ENCODE results near the gene TIMM21. TPM values are rescaled to one million over a fixed set of nuclear protein-coding genes. Genes with fewer than 3 reads are reported as not detected.

The TIMM21 gene
- total RNA-seq, 1 experiment from 2014 or later = 15.6 TPM

GRCh38 chr18:74153793-74154192 lies 5.5 kb downstream of the TIMM21 start:
- Mint-ChIP-seq H3K4me3 (ENCODE audit: unreplicated experiment) (no peak overlapping the region), H3K4me1 (ENCODE audit: low read depth, unreplicated experiment) (no peaks in the 10 kb centered on the region), H3K27me3 (ENCODE audit: insufficient read depth, unreplicated experiment) (no peaks in the 10 kb centered on the region), H3K36me3 (ENCODE audit: insufficient read depth, unreplicated experiment) (no peaks in the 10 kb centered on the region), H3K27ac (ENCODE audit: unreplicated experiment) (no peak overlapping the region), H3K9me3 (ENCODE audit: unreplicated experiment) (no peaks in the 10 kb centered on the region)
- POLR2A ChIA-PET = no interaction called here
- intact Hi-C loops (cut with micrococcal nuclease; ENCODE audit: unreplicated experiment) = no loop called here
- Histone ChIP-seq H3K27me3 (replicated peaks; ENCODE audit: control insufficient read depth, insufficient read depth, low read length) (no peaks in the 10 kb centered on the region), H3K4me1 (no peaks in the 10 kb centered on the region), H3K36me3 (ENCODE audit: control insufficient read depth, insufficient read depth, low read length) (no peaks in the 10 kb centered on the region), H3K9me3 (no peaks in the 10 kb centered on the region), H3K4me3 (ENCODE audit: low read depth, low read length) (no peak overlapping the region)
- no peak for TF ChIP-seq CTCF (IDR thresholded peaks at IDR 0.05; ENCODE audit: insufficient read depth in 1 of 2, low read depth in 1 of 2, low read length in 1 of 2, severe bottlenecking in 1 of 2, unreplicated experiment in 1 of 2)
- CTCF ChIA-PET = no interaction called here
- BruUV-seq (replicated peaks) = no TSS peak
- DNase-seq = no peak

DNA sequence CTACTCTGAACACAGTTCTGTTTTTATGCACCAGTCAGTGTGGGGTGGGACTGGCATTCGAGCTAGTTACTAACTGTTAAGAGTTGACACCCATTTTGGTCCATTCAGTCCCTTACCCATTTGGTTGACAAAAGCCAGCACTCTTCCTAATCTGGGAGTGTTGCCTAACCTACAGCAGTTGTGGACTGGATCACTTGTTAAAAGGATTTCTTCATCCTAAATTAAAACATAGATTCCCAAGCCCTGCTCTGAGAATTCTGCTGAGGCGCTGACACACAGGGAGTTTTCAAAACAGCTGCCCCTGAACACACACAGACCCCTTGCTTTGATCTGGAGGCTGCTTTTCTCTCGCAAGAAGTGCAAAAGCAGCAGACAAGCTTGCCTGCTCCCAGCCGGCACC lies 6.4 kb downstream of the TIMM21 start:
- H3K4me3 ChIP-seq (ENCODE audit: low read depth, low read length) = no peak overlapping the region
- Mint-ChIP-seq H3K36me3 (ENCODE audit: insufficient read depth, unreplicated experiment) (no peaks in the 10 kb centered on the region), H3K27ac (ENCODE audit: unreplicated experiment) (no peak overlapping the region), H3K9me3 (ENCODE audit: unreplicated experiment) (no peaks in the 10 kb centered on the region), H3K4me1 (ENCODE audit: low read depth, unreplicated experiment) (no peaks in the 10 kb centered on the region), H3K4me3 (ENCODE audit: unreplicated experiment) (no peak overlapping the region), H3K27me3 (ENCODE audit: insufficient read depth, unreplicated experiment) (no peaks in the 10 kb centered on the region)
- POLR2A ChIA-PET = no interaction called here
- no peaks in the 10 kb centered on the region for H3K4me1 ChIP-seq
- no peaks in the 10 kb centered on the region for H3K36me3 ChIP-seq (ENCODE audit: control insufficient read depth, insufficient read depth, low read length)
- TF ChIP-seq CTCF (IDR thresholded peaks at IDR 0.05; ENCODE audit: insufficient read depth in 1 of 2, low read depth in 1 of 2, low read length in 1 of 2, severe bottlenecking in 1 of 2, unreplicated experiment in 1 of 2) = no peak
- no peak for DNase-seq
- BruUV-seq (replicated peaks) = no TSS peak
- intact Hi-C loops (cut with micrococcal nuclease; ENCODE audit: unreplicated experiment) = no loop called here
- no peaks in the 10 kb centered on the region for H3K9me3 ChIP-seq
- CTCF ChIA-PET = no interaction called here
- no peaks in the 10 kb centered on the region for H3K27me3 ChIP-seq (replicated peaks; ENCODE audit: control insufficient read depth, insufficient read depth, low read length)

DNA sequence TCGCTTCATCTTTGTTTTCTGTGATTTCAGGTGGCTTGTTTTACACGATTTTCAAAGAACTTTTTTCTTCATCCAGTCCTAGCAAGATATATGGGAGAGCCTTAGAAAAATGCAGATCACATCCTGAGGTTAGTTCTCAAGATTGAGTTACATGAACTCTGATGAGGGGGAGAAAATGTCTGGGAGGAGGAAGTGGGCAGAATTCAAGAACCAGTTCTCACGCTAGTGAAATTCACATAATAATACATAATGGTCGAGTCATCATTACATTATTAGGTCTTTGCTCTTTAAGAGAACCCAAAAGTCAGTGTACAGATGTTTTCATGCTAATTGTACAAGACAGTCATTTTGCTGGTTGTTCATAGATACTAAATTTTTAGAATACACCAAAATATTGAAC lies 7.0 kb downstream of the TIMM21 start:
- ChIA-PET CTCF (no interaction called here), POLR2A (no interaction called here)
- H3K36me3 Mint-ChIP-seq (ENCODE audit: insufficient read depth, unreplicated experiment) = peaks cover under 1% of the 10 kb centered on the region
- intact Hi-C loops (cut with micrococcal nuclease; ENCODE audit: unreplicated experiment) = no loop called here
- TF ChIP-seq CTCF (IDR thresholded peaks at IDR 0.05; ENCODE audit: insufficient read depth in 1 of 2, low read depth in 1 of 2, low read length in 1 of 2, severe bottlenecking in 1 of 2, unreplicated experiment in 1 of 2) = no peak
- H3K36me3 ChIP-seq (ENCODE audit: control insufficient read depth, insufficient read depth, low read length) = no peaks in the 10 kb centered on the region
- H3K27me3 Mint-ChIP-seq (ENCODE audit: insufficient read depth, unreplicated experiment) = no peaks in the 10 kb centered on the region
- BruUV-seq (replicated peaks) = no TSS peak
- H3K4me1 Mint-ChIP-seq (ENCODE audit: low read depth, unreplicated experiment) = no peaks in the 10 kb centered on the region
- no peaks in the 10 kb centered on the region for H3K9me3 ChIP-seq
- DNase-seq = no peak
- H3K4me3 Mint-ChIP-seq (ENCODE audit: unreplicated experiment) = no peak overlapping the region
- no peak overlapping the region for H3K4me3 ChIP-seq (ENCODE audit: low read depth, low read length)
- H3K9me3 Mint-ChIP-seq (ENCODE audit: unreplicated experiment) = no peaks in the 10 kb centered on the region
- no peaks in the 10 kb centered on the region for H3K4me1 ChIP-seq
- no peak overlapping the region for H3K27ac Mint-ChIP-seq (ENCODE audit: unreplicated experiment)
- H3K27me3 ChIP-seq (replicated peaks; ENCODE audit: control insufficient read depth, insufficient read depth, low read length) = no peaks in the 10 kb centered on the region

All from Caco-2 (cell line).